ENCODE measurements around the gene TMEM54.

DNA sequence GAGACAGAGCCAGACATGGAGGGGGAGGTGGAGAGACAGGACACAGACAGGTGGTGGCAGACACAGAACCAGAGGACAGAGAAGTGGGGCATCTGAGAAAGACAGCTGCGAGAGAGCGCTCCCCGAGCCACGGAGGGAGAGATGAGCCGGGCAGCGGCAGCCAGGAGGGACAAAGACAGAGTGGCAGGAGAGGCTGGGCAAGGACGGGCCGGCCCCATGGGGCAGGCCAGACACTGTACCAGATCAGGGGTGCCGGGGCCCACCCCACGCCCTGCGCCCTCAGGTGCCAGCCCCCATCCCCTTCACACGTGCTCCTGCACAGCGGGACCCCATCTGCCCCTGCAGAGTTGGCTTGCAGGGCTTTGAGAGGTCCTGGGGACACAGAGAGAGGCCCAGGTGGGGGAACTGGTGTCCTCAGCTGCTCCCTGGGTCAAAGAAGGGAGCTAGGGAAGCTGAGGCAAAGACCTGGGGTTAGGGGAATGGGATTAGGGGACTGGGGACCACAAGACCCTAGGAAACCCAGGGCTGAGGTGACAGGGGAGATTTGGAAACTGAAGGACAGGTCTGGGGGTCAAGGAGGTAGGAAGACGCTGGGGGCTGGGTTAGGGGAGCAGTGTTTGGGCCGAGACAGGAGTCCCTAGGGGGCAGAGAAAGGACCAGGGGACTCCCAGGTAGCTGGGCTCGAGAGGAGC lies 31.1 kb downstream of the TMEM54 start:
- TF ChIP-seq, protein P1, sequence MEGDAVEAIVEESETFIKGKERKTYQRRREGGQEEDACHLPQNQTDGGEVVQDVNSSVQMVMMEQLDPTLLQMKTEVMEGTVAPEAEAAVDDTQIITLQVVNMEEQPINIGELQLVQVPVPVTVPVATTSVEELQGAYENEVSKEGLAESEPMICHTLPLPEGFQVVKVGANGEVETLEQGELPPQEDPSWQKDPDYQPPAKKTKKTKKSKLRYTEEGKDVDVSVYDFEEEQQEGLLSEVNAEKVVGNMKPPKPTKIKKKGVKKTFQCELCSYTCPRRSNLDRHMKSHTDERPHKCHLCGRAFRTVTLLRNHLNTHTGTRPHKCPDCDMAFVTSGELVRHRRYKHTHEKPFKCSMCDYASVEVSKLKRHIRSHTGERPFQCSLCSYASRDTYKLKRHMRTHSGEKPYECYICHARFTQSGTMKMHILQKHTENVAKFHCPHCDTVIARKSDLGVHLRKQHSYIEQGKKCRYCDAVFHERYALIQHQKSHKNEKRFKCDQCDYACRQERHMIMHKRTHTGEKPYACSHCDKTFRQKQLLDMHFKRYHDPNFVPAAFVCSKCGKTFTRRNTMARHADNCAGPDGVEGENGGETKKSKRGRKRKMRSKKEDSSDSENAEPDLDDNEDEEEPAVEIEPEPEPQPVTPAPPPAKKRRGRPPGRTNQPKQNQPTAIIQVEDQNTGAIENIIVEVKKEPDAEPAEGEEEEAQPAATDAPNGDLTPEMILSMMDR (IDR thresholded peaks at IDR 0.05), result no peak
- TF ChIP-seq POLR2A (IDR thresholded peaks at IDR 0.05), result no peak
